Esophagus muscularis mucosa (tissue), 4 donors: ENCODE measurements around the gene BEX3. TPM values are rescaled to one million over a fixed set of nuclear protein-coding genes. Genes with fewer than 3 reads are reported as not detected.

Experiments
- DNase-seq: peaks from one replicate; pipeline ENCODE4 v3.0.0-alpha.2; 2017; ENCODE audit errors: extremely low spot score
- H3K27ac ChIP-seq, 4 donors: fragments of 200-600 bp; sonication (generic); replicated peaks in 1 of 4; 1 replicate in 3 of 4; 2 replicates in 1 of 4; pipeline ENCODE4 v1.5.1; 2016 to 2019; ENCODE audit warnings: mild to moderate bottlenecking in 1 of 4
- H3K27me3 ChIP-seq, 4 donors: fragments of 200-600 bp; sonication (generic); one replicate each; pipeline versions ENCODE4 v1.5.1 to v1.6.0; 2016 to 2019
- H3K36me3 ChIP-seq, 4 donors: fragments of 200-600 bp; sonication (generic); one replicate each; pipeline ENCODE4 v1.5.1; 2016 to 2019
- H3K4me1 ChIP-seq, 4 donors: fragments of 200-600 bp; sonication (generic); one replicate each; pipeline ENCODE4 v1.5.1; 2016 to 2019
- H3K4me3 ChIP-seq, 4 donors: fragments of 200-600 bp; sonication (generic); 1 replicate in 2 of 4; 2 replicates in 2 of 4; pipeline ENCODE4 v1.5.1; 2016 to 2019; ENCODE audit warnings: mild to moderate bottlenecking in 4 of 4, moderate library complexity in 1 of 4
- H3K9me3 ChIP-seq, 4 donors: fragments of 200-600 bp; sonication (generic); 1 replicate in 3 of 4; 2 replicates in 1 of 4; pipeline ENCODE4 v1.5.1; 2016 to 2019
- EP300 ChIP-seq: sonication (generic); formaldehyde crosslinking; IDR thresholded peaks from one replicate; pipeline ENCODE4 v1.6.1; 2017; ENCODE audit warnings: antibody characterized with exemption
- POLR2A ChIP-seq: fragments of 450-650 bp; IDR thresholded peaks from one replicate; pipeline ENCODE4 v1.6.1; 2017; ENCODE audit warnings: antibody characterized with exemption, moderate library complexity, mild to moderate bottlenecking, low read depth
- POLR2AphosphoS5 ChIP-seq, 2 donors: sonication (generic); formaldehyde crosslinking; IDR thresholded peaks; one replicate each; pipeline ENCODE4 v1.6.1; 2017; ENCODE audit warnings: antibody characterized with exemption in 2 of 2
- WGBS: methylation state at CpG from one replicate; pipeline ENCODE4 v1.1.5; 2018; 5-methylcytosine and 5-hydroxymethylcytosine counted together
- intact Hi-C: fragments of 100-400 bp; cut with DNase I; formaldehyde crosslinking; loops from one replicate; pipeline ENCODE4 v1.15.1; 2023
- total RNA-seq, 4 donors: library from RNA; depleted of rRNA; stranded (reverse); fragments of >200 nt; gene quantifications; one replicate each; pipeline versions ENCODE4 v1.1.0 to v1.2.1, GENCODE V29; 2016
- TF ChIP-seq, protein P1 (sequence below), 3 experiments: fragments of 200-600 bp in 2 of 3; fragments of 450-650 bp in 1 of 3; sonication (generic) in 2 of 3; IDR thresholded peaks; one replicate each; pipeline ENCODE4 v1.5.1; 2017 to 2019; ENCODE audit warnings: antibody characterized with exemption in 3 of 3, mild to moderate bottlenecking in 2 of 3, moderate library complexity in 1 of 3

Gene BEX3
- total RNA-seq, 4 donors from 2014 or later = 119 to 137 (median 130) TPM

DNA sequence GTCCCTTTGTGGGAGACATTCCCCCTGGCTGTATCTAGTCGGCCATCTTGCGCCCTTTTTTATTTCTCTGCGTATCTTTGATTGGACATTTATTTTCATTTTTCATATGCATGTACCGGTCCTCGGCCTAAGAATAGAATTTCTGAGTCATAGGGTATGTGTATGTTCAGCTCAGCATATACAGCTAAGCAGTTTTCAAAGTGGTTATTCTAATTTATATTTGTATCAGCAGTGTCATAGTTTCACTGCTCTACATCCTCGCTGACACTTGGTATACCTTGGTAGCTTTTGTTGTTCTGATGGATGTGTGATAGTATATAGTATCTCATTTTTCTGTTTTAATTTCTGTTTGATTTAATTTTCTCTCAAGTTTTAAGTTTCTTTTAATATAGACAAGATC lies 38.7 kb downstream of the BEX3 start:
- TF ChIP-seq, protein P1, sequence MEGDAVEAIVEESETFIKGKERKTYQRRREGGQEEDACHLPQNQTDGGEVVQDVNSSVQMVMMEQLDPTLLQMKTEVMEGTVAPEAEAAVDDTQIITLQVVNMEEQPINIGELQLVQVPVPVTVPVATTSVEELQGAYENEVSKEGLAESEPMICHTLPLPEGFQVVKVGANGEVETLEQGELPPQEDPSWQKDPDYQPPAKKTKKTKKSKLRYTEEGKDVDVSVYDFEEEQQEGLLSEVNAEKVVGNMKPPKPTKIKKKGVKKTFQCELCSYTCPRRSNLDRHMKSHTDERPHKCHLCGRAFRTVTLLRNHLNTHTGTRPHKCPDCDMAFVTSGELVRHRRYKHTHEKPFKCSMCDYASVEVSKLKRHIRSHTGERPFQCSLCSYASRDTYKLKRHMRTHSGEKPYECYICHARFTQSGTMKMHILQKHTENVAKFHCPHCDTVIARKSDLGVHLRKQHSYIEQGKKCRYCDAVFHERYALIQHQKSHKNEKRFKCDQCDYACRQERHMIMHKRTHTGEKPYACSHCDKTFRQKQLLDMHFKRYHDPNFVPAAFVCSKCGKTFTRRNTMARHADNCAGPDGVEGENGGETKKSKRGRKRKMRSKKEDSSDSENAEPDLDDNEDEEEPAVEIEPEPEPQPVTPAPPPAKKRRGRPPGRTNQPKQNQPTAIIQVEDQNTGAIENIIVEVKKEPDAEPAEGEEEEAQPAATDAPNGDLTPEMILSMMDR (IDR thresholded peaks at IDR 0.05) = no peak
- TF ChIP-seq EP300 (no peak), POLR2A (no peak), POLR2AphosphoS5 (IDR thresholded peaks at IDR 0.05) (no peak)
- intact Hi-C loops = no loop called here
- Histone ChIP-seq H3K9me3 (no peaks in the 10 kb centered on the region), H3K27ac (no peak overlapping the region), H3K36me3 (no peaks in the 10 kb centered on the region), H3K4me3 (no peak overlapping the region), H3K4me1 (no peaks in the 10 kb centered on the region), H3K27me3 (no peaks in the 10 kb centered on the region)
- DNase-seq = no peak
- 72% methylated on average over 6 of the region's 6 CpGs for WGBS

DNA sequence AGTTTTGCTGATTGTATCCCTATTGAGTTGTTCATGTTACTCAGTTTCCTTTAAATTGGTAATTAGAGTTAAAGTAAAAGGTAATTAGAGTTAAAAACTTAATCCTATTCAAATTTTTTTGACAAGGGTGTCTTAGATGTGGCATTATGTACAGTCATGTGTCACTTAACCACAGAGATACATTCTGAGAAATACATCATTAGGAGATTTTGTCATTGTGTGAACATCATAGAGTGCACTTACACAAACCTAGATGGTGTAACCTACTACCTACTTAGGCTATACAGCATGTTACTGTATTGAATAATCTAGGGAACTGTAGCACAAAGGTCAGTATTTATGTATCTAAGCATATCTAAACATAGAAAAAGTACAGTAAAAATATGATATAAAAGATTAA lies 39.2 kb downstream of the BEX3 start:
- no peaks in the 10 kb centered on the region for H3K9me3 ChIP-seq
- intact Hi-C loops = no loop called here

DNA sequence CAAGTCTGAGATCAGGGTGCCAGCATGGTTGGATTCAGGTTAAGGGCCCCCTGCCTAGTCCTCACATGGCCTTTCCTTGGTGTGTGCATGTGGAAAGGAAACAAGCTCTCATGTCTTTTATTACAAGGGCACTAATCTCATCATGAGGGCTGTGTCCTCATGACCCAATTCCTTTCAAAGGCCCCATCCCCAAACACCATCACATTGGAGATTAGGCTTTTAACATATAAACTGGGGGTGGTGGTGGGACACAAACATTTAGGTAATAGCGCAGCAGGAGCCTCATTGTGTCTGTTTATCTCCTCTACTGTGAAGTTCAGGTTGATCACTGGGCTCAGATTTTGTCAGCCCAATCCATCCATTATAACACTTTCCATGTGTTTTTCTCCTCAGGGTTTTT lies 41.0 kb downstream of the BEX3 start:
- no peaks in the 10 kb centered on the region for H3K4me1 ChIP-seq
- DNase-seq = no peak
- H3K27me3 ChIP-seq = peaks cover 0 to 3% (median 0%) of the 10 kb centered on the region in 4 donors
- H3K4me3 ChIP-seq = no peak overlapping the region
- WGBS = 57% methylated on average over 1 of the region's 1 CpG
- H3K27ac ChIP-seq = no peak overlapping the region
- intact Hi-C loops = no loop called here
- H3K36me3 ChIP-seq = no peaks in the 10 kb centered on the region
- no peaks in the 10 kb centered on the region for H3K9me3 ChIP-seq
- TF ChIP-seq, protein P1 (IDR thresholded peaks at IDR 0.05) = no peak
- TF ChIP-seq POLR2A = no peak
- no peak for TF ChIP-seq POLR2AphosphoS5 (IDR thresholded peaks at IDR 0.05)
- no peak for TF ChIP-seq EP300

More for the DNA sequence above, 39.2 kb downstream of the BEX3 start:
- Histone ChIP-seq H3K4me1 (no peaks in the 10 kb centered on the region), H3K27ac (no peak overlapping the region), H3K4me3 (no peak overlapping the region), H3K27me3 (no peaks in the 10 kb centered on the region), H3K36me3 (no peaks in the 10 kb centered on the region)
- TF ChIP-seq POLR2A = no peak
- no peak for TF ChIP-seq EP300
- no peak for DNase-seq

DNA sequence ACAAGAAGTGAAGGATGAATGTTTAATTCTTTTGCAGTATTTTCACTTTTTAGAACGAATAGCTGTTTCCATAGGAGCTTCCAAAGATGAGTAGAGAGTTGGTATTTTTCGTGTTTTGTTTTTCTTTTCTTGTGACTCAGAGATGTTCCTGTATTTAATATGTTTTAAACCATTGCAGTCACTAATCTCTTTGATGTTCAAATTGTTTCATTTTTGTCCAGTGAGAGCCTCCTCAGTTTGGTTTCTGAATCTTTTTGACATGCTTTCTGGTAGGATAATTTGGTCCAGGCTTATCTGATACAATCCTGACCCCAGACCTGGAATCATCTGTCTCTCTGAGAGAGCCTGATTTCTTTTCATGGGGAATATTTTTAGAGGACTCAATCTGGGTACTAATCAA lies 41.6 kb downstream of the BEX3 start:
- Histone ChIP-seq H3K36me3 (no peaks in the 10 kb centered on the region), H3K4me3 (no peak overlapping the region), H3K27me3 (peaks cover 0 to 3% (median 0%) of the 10 kb centered on the region in 4 donors), H3K4me1 (no peaks in the 10 kb centered on the region), H3K27ac (no peak overlapping the region), H3K9me3 (no peaks in the 10 kb centered on the region)
- no peak for TF ChIP-seq POLR2A
- no peak for TF ChIP-seq EP300
- DNase-seq = no peak
- WGBS = 33% methylated on average over 2 of the region's 2 CpGs
- intact Hi-C loops = no loop called here

DNA sequence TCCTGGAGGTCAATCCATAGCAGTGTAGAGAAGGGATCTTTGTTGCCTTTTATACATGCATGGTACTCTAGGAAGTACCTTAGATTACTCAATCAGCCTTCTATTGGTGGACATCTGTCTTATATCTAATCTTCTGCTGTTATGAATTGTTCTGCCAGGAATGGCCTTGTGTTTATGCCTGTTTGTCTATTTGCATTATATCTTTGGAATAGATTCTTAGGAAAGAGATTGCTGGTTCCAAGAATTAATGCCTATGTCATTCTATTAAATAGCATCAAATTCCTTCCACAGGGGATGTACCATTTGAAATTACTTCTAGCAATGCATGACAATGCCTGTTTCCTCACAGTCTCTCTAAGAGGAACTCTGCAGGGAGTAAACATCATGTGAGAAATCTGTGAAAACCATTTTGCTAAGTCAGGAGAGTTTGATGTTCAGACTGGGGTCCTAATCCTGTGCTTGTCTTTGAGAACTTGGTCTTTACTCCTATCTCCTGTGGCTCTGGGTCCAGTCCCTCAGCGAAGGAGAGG lies 42.5 kb downstream of the BEX3 start:
- intact Hi-C loops = no loop called here
- TF ChIP-seq EP300 (no peak), POLR2AphosphoS5 (IDR thresholded peaks at IDR 0.05) (no peak), POLR2A (no peak)
- TF ChIP-seq, protein P1 (IDR thresholded peaks at IDR 0.05) = no peak
- Histone ChIP-seq H3K27me3 (peaks cover 0 to 3% (median 0%) of the 10 kb centered on the region in 4 donors), H3K4me3 (no peak overlapping the region), H3K9me3 (no peaks in the 10 kb centered on the region), H3K4me1 (no peaks in the 10 kb centered on the region), H3K27ac (no peak overlapping the region), H3K36me3 (no peaks in the 10 kb centered on the region)
- WGBS = 59% methylated on average over 1 of the region's 1 CpG
- DNase-seq = no peak
